ENCODE results near the gene INO80. TPM values are rescaled to one million over a fixed set of nuclear protein-coding genes. Genes with fewer than 3 reads are reported as not detected.
"Not testable (repeated sequence)": the region's sequence is repeated elsewhere in the genome, so short reads cannot be mapped to it uniquely, and the experiment has no call there.

The INO80 gene
- total RNA-seq, 1 donor: 24.9 TPM

DNA sequence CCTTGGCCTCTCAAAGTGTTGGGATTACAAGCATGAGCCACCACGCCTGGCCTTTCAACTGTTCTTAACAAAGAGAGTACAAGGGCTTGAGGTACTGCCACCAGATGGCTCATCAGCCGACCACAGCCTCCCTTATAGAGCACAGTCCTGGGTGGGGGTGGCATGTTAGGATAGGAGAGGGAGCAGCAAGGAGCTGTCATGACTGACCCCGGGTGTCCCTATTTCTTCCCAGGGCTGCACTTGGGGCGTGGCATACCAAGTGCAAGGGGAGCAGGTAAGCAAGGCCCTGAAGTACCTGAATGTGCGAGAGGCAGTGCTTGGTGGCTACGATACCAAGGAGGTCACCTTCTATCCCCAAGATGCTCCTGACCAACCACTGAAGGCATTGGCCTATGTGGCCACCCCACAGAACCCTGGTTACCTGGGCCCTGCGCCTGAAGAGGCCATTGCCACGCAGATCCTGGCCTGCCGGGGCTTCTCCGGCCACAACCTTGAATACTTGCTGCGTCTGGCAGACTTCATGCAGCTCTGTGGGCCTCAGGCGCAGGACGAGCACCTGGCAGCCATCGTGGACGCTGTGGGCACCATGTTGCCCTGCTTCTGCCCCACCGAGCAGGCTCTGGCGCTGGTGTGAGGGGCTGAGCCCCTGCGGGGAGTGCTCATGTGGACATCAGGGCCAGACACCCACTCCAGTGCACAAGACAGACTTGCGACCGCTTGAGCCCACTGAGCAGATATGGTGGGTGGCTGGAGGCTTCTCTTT, 160.8 kb downstream of the INO80 start:
- peak overlapping the region; percentile 35 for H3K4me3 ChIP-seq (ENCODE audit: low read depth, low read length)
- DNase-seq (ENCODE audit: low read depth): no peak
- TF ChIP-seq, protein P1, sequence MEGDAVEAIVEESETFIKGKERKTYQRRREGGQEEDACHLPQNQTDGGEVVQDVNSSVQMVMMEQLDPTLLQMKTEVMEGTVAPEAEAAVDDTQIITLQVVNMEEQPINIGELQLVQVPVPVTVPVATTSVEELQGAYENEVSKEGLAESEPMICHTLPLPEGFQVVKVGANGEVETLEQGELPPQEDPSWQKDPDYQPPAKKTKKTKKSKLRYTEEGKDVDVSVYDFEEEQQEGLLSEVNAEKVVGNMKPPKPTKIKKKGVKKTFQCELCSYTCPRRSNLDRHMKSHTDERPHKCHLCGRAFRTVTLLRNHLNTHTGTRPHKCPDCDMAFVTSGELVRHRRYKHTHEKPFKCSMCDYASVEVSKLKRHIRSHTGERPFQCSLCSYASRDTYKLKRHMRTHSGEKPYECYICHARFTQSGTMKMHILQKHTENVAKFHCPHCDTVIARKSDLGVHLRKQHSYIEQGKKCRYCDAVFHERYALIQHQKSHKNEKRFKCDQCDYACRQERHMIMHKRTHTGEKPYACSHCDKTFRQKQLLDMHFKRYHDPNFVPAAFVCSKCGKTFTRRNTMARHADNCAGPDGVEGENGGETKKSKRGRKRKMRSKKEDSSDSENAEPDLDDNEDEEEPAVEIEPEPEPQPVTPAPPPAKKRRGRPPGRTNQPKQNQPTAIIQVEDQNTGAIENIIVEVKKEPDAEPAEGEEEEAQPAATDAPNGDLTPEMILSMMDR (IDR thresholded peaks at IDR 0.05; ENCODE audit: insufficient read depth, low read length): no peak

DNA sequence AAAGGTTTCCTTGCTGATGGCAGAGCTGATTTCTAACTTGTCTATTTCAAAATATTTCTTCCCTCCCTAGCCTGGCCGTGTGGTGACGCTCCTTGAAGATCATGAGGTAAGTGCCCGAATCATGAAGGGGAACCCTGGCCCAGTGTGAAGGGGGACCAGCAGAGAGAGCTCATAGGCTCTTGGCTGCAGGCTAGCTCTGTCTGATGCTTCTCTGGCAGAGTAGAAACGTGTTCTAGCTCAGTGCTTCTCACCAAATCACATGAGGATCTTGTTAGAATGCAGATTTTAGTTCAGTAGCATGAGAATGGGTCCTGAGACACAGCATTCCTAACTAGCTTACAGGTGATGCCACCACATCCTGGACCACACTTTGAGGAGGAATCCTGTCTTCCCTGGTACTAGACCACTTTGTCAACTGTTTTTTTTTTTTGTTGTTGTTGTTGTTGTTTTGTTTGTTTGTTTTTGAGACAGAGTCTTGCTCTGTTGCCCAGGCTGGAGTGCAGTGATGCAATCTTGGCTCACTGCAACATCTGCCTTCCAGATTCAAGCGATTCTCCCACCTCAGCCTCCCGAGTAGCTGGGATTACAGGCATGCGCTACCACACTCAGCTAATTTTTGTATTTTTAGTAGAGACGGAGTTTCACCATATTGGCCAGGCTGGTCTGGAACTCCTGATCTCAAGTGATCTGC, 161.8 kb downstream of the INO80 start:
- DNase-seq (ENCODE audit: low read depth): not testable (repeated sequence)
- H3K4me3 ChIP-seq (ENCODE audit: low read depth, low read length): peak overlapping the region; percentile 90

DNA sequence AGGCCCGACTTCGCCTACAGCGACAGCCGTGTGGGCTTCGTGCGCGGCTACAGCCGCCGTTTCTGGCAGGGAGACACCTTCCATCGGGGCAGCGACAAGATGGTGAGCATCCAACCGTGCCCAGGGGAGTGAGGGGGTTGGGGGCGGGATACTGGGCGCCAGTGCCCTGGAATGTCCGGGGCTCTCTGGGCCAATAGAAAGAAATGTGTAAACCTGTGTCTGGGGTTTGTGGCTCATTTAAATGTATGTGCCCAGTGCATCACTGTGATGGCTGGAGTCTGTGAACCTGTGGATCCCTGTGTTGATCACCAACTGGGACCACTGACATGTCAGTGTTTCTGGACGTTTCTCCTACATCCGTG, 162.4 kb downstream of the INO80 start:
- peak overlapping the region; percentile 90 for H3K4me3 ChIP-seq (ENCODE audit: low read depth, low read length)
- no peak for DNase-seq (ENCODE audit: low read depth)
- TF ChIP-seq, protein P1 (IDR thresholded peaks at IDR 0.05; ENCODE audit: insufficient read depth, low read length): no peak

DNA sequence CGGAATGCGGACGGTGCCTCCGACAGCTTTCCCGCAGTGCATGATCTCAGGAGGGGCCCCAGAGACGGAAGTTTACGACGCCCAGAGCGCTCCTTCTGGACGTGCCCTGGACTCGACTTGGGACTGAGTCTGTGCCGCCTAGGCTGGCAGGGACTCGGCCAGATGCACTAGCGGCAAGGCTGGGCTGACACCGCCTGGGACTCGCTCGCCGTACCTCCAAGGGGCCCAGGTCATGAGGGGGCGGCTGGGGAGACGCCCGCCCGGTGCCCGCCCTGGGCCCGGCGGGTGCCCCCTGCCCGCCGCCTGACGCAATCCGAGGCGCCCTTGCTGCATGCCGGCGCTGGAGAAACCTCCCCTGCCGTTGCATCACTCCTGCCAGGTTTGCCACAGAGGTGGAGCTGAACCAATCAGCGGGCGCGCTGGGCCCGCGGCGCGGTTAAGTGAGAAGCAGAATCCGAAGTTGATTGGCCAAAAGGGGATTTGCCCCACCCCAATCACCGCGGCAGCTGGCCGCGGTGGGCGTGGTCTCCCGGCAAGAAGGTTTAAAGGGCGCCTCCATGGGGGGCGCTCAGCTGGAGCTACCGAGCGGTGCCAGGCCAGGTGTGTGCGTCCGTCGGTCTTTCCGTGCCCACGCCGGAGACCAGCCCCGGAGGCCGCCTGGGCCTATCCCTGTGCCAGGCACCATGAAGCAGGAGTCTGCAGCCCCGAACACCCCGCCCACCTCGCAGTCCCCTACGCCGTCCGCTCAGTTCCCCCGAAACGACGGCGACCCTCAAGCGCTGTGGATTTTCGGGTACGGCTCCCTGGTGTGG, 163.0 kb downstream of the INO80 start, which contains the start of gene CHAC1:
CHAC1 (plus strand) TSS at position 571 of the 812 bp plus-strand sequence; CDS start at position 684, 113 bp downstream.
- TF ChIP-seq, protein P1 (IDR thresholded peaks at IDR 0.05; ENCODE audit: insufficient read depth, low read length): no peak
- H3K4me3 ChIP-seq (ENCODE audit: low read depth, low read length): peak within 1 kb of the TSS; percentile 90
- peak; percentile 96 for DNase-seq (ENCODE audit: low read depth)

DNA sequence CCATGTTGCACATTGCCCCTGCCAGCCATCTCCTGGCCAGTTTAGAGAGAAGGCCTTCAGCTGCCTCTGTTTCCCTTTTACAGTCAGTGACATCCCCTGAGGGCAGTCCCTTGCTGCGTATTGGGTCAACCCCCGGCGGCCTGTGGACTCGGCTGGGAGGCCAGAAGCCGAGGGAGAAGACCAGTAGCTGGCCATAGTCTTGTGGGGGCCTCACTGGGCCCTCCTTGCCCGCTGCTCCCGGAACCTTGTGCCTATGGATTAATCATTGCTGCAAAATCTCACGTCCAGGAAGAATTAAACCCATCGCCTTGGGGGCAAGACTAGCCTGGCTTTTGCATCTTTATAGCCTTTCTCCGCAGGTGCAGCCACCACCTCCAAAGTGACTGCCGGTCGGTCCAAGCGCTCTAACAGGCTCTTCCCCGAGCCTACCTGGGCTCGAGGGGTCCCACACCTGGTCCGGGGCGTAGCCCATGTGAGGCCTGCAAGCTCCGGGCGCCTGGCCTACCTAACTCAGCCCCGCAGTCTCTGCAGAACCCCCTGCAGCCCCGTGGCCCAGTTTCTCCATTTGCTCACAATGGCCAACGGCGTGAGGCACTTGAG, 163.7 kb downstream of the INO80 start:
- DNase-seq (ENCODE audit: low read depth): no peak
- peak overlapping the region; percentile 90 for H3K4me3 ChIP-seq (ENCODE audit: low read depth, low read length)
- TF ChIP-seq, protein P1 (IDR thresholded peaks at IDR 0.05; ENCODE audit: insufficient read depth, low read length): no peak

DNA sequence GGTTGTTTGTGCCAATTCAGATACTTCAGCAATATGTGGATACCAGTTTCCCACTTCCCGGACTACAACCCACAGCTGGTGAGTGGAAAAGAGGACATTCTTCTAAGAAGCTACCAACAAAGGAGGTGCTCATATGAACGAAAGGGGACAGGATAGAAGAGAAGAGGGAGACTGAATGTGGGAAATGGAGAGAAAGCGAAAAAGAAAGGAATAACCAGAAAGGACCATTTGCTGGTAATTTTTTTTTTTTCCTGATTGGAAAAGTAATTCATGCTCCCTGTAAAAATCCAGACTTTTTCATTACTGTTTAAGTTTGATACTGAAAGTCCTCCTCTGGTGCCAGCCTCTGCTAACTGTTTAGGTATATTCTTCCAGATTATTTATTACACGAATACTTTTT, 164.3 kb downstream of the INO80 start:
- DNase-seq (ENCODE audit: low read depth): no peak
- H3K4me3 ChIP-seq (ENCODE audit: low read depth, low read length): no peak overlapping the region
- TF ChIP-seq, protein P1 (IDR thresholded peaks at IDR 0.05; ENCODE audit: insufficient read depth, low read length): no peak
